Neutrophil (primary cell): ENCODE results near the gene CHAD.

Source experiments
- H3K27ac ChIP-seq: fragments of 200-600 bp; sonication (generic); 2 replicates; pipeline ENCODE4 v1.5.1; 2016; ENCODE audit warnings: mild to moderate bottlenecking, moderate library complexity
- H3K27me3 ChIP-seq: fragments of 200-600 bp; sonication (generic); 2 replicates; pipeline ENCODE4 v1.6.0; 2016; ENCODE audit warnings: mild to moderate bottlenecking
- H3K36me3 ChIP-seq: fragments of 200-600 bp; sonication (generic); 2 replicates; pipeline ENCODE4 v1.5.1; 2017
- H3K4me1 ChIP-seq, 2 experiments: fragments of 200-600 bp in 1 of 2; sonication (generic) in 1 of 2; 1 replicate in 1 of 2; 2 replicates in 1 of 2; pipeline versions ENCODE4 v1.5.1 to v1.6.1; 2013 to 2016; ENCODE audit warnings: low read depth in 1 of 2, low read length in 1 of 2, mild to moderate bottlenecking in 1 of 2, moderate library complexity in 1 of 2; ENCODE audit not compliant: control insufficient read depth in 1 of 2, insufficient read depth in 1 of 2
- H3K4me3 ChIP-seq, 2 experiments: fragments of 200-600 bp in 1 of 2; sonication (generic) in 1 of 2; 1 replicate in 1 of 2; 2 replicates in 1 of 2; pipeline ENCODE4 v1.5.1; 2013 to 2016; ENCODE audit warnings: low read depth in 1 of 2, low read length in 1 of 2, mild to moderate bottlenecking in 1 of 2, moderate library complexity in 1 of 2
- H3K9me3 ChIP-seq: fragments of 200-600 bp; sonication (generic); 2 replicates; pipeline ENCODE4 v1.5.1; 2016
- CTCF ChIP-seq: fragments of 200-600 bp; sonication (generic); IDR thresholded peaks from 2 replicates; pipeline ENCODE4 v1.5.1; 2016; ENCODE audit warnings: antibody characterized with exemption

CHAD gene

GRCh38 chr17:50466371-50467113 is 2.1 kb downstream of the CHAD start:
- Histone ChIP-seq H3K27me3 (peaks cover 54% of the 10 kb centered on the region), H3K4me1 (peaks cover 0 to 4% of the 10 kb centered on the region in 2 experiments), H3K9me3 (no peaks in the 10 kb centered on the region), H3K27ac (no peak overlapping the region), H3K4me3 (no peak overlapping the region), H3K36me3 (no peaks in the 10 kb centered on the region)
- no peak for TF ChIP-seq CTCF

GRCh38 chr17:50465635-50466034 is 3.0 kb downstream of the CHAD start:
- no peak overlapping the region for H3K4me3 ChIP-seq
- H3K9me3 ChIP-seq = no peaks in the 10 kb centered on the region
- H3K4me1 ChIP-seq = peaks cover 0 to 4% of the 10 kb centered on the region in 2 experiments
- no peaks in the 10 kb centered on the region for H3K36me3 ChIP-seq
- no peak for TF ChIP-seq CTCF
- peaks cover 45% of the 10 kb centered on the region for H3K27me3 ChIP-seq
- H3K27ac ChIP-seq = no peak overlapping the region

DNA sequence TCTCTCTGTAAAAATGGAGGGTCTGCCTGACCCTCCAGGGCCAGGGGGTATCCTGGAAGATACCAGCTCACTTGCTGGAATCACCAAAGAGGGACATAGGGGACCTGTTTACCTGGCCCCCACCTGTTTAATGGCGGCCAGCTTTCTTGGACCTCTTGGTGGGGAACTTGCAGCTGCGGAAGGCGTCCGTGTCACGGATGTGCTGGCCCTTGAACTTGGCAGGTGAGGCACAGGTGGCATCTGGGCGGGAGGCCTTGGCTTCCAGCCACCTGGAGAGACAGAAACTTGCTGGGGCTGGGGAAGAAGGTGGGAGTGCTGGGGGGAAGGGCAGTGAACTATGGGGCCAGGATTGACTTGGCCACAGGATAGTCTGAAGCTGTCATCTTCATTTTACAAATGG is 3.5 kb downstream of the CHAD start:
- TF ChIP-seq CTCF = no peak
- H3K9me3 ChIP-seq = no peaks in the 10 kb centered on the region
- peaks cover 0 to 4% of the 10 kb centered on the region in 2 experiments for H3K4me1 ChIP-seq
- no peak overlapping the region for H3K27ac ChIP-seq
- no peaks in the 10 kb centered on the region for H3K36me3 ChIP-seq
- peaks cover 40% of the 10 kb centered on the region for H3K27me3 ChIP-seq
- H3K4me3 ChIP-seq = no peak overlapping the region

GRCh38 chr17:50464736-50465135 is 3.9 kb downstream of the CHAD start:
- H3K27me3 ChIP-seq = peaks cover 36% of the 10 kb centered on the region
- peaks cover 0 to 4% of the 10 kb centered on the region in 2 experiments for H3K4me1 ChIP-seq
- H3K27ac ChIP-seq = no peak overlapping the region
- no peaks in the 10 kb centered on the region for H3K9me3 ChIP-seq
- no peak overlapping the region for H3K4me3 ChIP-seq
- TF ChIP-seq CTCF = no peak
- no peaks in the 10 kb centered on the region for H3K36me3 ChIP-seq

DNA sequence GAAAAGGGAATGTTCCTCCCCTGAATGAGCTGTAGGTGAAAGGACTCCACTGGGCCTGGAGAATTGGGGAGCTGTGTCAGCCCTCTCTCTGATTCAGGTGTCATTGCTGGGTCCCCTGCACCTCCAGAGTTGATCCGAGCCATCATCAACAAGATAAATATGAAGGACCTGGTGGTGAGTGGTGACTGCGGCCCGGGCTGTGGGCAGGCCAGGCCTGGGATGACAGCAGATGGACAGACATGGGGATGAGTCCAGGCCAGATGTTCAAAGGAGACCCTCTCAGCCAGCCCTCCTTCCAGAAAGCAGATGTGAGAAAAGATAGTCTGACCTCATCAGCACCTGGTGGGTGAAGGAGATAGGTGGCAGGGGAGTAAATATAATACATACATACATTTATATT is 4.6 kb downstream of the CHAD start:
- Histone ChIP-seq H3K36me3 (no peaks in the 10 kb centered on the region), H3K4me3 (no peak overlapping the region), H3K27ac (no peak overlapping the region), H3K9me3 (no peaks in the 10 kb centered on the region), H3K27me3 (peaks cover 30% of the 10 kb centered on the region), H3K4me1 (peaks cover 0 to 4% of the 10 kb centered on the region in 2 experiments)
- no peak for TF ChIP-seq CTCF
